Vagina (tissue), 2 donors: ENCODE results near the gene SIK3.

Source experiments
- POLR2A ChIP-seq, 2 donors: fragments of 450-650 bp; IDR thresholded peaks; one replicate each; pipeline ENCODE4 v1.6.1; 2017; ENCODE audit warnings: antibody characterized with exemption in 2 of 2, mild to moderate bottlenecking in 2 of 2, moderate library complexity in 2 of 2
- POLR2AphosphoS5 ChIP-seq, 2 donors: sonication (generic); formaldehyde crosslinking; IDR thresholded peaks; one replicate each; pipeline ENCODE4 v1.9.0; 2017; ENCODE audit warnings: antibody characterized with exemption in 2 of 2, mild to moderate bottlenecking in 2 of 2, low read depth in 1 of 2; ENCODE audit not compliant: insufficient read depth in 1 of 2
- TF ChIP-seq, protein P1 (sequence below), 3 experiments: fragments of 450-650 bp in 2 of 3; fragments of 200-600 bp in 1 of 3; sonication (generic) in 1 of 3; IDR thresholded peaks; one replicate each; pipeline ENCODE4 v1.5.1; 2017 to 2019; ENCODE audit warnings: antibody characterized with exemption in 3 of 3, mild to moderate bottlenecking in 2 of 3, moderate library complexity in 2 of 3

- TF ChIP-seq POLR2A (IDR thresholded peaks at IDR 0.05) (no peak), POLR2AphosphoS5 (IDR thresholded peaks at IDR 0.05; ENCODE audit: insufficient read depth in 1 of 2, low read depth in 1 of 2) (no peak)
- TF ChIP-seq, protein P1, sequence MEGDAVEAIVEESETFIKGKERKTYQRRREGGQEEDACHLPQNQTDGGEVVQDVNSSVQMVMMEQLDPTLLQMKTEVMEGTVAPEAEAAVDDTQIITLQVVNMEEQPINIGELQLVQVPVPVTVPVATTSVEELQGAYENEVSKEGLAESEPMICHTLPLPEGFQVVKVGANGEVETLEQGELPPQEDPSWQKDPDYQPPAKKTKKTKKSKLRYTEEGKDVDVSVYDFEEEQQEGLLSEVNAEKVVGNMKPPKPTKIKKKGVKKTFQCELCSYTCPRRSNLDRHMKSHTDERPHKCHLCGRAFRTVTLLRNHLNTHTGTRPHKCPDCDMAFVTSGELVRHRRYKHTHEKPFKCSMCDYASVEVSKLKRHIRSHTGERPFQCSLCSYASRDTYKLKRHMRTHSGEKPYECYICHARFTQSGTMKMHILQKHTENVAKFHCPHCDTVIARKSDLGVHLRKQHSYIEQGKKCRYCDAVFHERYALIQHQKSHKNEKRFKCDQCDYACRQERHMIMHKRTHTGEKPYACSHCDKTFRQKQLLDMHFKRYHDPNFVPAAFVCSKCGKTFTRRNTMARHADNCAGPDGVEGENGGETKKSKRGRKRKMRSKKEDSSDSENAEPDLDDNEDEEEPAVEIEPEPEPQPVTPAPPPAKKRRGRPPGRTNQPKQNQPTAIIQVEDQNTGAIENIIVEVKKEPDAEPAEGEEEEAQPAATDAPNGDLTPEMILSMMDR (IDR thresholded peaks at IDR 0.05): no peak
These were observed 98.1 kb downstream of the SIK3 start for GRCh38 chr11:117000014-117000737.
